ENCODE measurements around the gene DNMBP. TPM values are rescaled to one million over a fixed set of nuclear protein-coding genes. Genes with fewer than 3 reads are reported as not detected.
"Not testable (repeated sequence)": the region's sequence is repeated elsewhere in the genome, so short reads cannot be mapped to it uniquely, and the experiment has no call there.

Gene DNMBP
- total RNA-seq, 1 experiment from 2014 or later: 39.3 TPM

DNA sequence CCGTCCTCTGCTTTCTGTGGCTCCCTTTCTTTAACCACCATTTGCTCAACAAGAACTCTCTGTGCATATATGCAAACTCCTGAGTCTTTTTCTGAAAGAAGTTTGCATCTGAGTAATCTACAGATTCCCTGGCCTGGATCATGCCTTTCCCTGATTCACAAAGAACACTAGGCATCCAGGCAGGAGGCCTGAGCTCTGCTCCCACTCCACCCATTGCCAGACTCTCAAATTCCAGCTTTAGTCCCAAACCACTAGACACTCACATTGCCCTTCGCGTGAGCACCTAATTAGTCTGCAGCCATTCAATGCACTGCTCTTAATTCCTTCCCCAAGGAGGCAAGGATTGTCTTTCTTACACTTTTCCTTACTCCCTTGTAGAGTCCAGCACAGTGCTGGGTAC lies 166.4 kb downstream of the DNMBP start:
- ATAC-seq (no peak), DNase-seq (ENCODE audit: low read depth, low spot score) (no peak)
- POLR2A ChIA-PET: no interaction called here
- Histone ChIP-seq H3K4me3 (ENCODE audit: low read depth in 2 of 2, low read length in 2 of 2) (no peak overlapping the region), H3K27me3 (ENCODE audit: control insufficient read depth, insufficient read depth, low read length) (no peaks in the 10 kb centered on the region), H3K27ac (ENCODE audit: low read length) (peak overlapping the region; percentile 3; the same call in 1 of the 2 replicates), H3K36me3 (ENCODE audit: control insufficient read depth, insufficient read depth, low read length) (no peaks in the 10 kb centered on the region), H3K9me3 (ENCODE audit: control insufficient read depth, insufficient read depth, low read depth, low read length) (no peaks in the 10 kb centered on the region), H3K4me1 (ENCODE audit: control insufficient read depth, insufficient read depth, low read length) (peaks cover 16% of the 10 kb centered on the region)
- CTCF ChIA-PET: no interaction called here
- intact Hi-C loops (cut with micrococcal nuclease; ENCODE audit: unreplicated experiment) (loop anchor here (10.0 kb wide), 1 partner anchor 341 kb away; the partner anchor contains the start of gene ERLIN1), in situ Hi-C loops (cut with HindIII; ENCODE audit: low pct_unique_long_range_greater_than_20kb, low sequenced_read_pairs) (no loop called here)
- TF ChIP-seq, protein P1, sequence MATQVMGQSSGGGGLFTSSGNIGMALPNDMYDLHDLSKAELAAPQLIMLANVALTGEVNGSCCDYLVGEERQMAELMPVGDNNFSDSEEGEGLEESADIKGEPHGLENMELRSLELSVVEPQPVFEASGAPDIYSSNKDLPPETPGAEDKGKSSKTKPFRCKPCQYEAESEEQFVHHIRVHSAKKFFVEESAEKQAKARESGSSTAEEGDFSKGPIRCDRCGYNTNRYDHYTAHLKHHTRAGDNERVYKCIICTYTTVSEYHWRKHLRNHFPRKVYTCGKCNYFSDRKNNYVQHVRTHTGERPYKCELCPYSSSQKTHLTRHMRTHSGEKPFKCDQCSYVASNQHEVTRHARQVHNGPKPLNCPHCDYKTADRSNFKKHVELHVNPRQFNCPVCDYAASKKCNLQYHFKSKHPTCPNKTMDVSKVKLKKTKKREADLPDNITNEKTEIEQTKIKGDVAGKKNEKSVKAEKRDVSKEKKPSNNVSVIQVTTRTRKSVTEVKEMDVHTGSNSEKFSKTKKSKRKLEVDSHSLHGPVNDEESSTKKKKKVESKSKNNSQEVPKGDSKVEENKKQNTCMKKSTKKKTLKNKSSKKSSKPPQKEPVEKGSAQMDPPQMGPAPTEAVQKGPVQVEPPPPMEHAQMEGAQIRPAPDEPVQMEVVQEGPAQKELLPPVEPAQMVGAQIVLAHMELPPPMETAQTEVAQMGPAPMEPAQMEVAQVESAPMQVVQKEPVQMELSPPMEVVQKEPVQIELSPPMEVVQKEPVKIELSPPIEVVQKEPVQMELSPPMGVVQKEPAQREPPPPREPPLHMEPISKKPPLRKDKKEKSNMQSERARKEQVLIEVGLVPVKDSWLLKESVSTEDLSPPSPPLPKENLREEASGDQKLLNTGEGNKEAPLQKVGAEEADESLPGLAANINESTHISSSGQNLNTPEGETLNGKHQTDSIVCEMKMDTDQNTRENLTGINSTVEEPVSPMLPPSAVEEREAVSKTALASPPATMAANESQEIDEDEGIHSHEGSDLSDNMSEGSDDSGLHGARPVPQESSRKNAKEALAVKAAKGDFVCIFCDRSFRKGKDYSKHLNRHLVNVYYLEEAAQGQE (IDR thresholded peaks at IDR 0.05; ENCODE audit: insufficient read depth in 1 of 2, low read depth in 2 of 2, low read length in 1 of 2): no peak
- TF ChIP-seq SIN3A (IDR thresholded peaks at IDR 0.05; ENCODE audit: borderline replicate concordance, insufficient read depth, low read depth, low read length) (no peak), POLR2AphosphoS5 (IDR thresholded peaks at IDR 0.05; ENCODE audit: low read depth, low read length) (no peak), TCF7L2 (IDR thresholded peaks at IDR 0.05; ENCODE audit: low read depth, low read length) (no peak)
- TF ChIP-seq, protein P2, sequence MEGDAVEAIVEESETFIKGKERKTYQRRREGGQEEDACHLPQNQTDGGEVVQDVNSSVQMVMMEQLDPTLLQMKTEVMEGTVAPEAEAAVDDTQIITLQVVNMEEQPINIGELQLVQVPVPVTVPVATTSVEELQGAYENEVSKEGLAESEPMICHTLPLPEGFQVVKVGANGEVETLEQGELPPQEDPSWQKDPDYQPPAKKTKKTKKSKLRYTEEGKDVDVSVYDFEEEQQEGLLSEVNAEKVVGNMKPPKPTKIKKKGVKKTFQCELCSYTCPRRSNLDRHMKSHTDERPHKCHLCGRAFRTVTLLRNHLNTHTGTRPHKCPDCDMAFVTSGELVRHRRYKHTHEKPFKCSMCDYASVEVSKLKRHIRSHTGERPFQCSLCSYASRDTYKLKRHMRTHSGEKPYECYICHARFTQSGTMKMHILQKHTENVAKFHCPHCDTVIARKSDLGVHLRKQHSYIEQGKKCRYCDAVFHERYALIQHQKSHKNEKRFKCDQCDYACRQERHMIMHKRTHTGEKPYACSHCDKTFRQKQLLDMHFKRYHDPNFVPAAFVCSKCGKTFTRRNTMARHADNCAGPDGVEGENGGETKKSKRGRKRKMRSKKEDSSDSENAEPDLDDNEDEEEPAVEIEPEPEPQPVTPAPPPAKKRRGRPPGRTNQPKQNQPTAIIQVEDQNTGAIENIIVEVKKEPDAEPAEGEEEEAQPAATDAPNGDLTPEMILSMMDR (IDR thresholded peaks at IDR 0.05): no peak
- BruUV-seq (replicated peaks): no TSS peak

DNA sequence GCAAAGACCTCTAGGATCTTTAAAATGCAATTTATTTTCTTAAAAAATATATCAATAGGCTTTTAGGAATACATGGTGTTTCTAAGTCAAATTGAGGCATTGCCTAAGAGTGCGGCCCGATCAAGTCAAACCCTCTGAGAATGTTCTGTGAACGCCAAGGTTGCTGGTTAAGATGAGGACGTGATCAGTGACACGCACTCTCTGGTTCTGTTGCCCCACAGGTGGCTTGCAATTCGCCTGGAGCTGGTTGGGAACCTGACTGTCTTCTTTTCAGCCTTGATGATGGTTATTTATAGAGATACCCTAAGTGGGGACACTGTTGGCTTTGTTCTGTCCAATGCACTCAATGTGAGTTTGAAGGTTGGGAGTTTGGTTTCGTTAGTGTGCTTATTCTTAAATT lies 168.0 kb downstream of the DNMBP start:
- TF ChIP-seq, protein P2 (IDR thresholded peaks at IDR 0.05): no peak
- no TSS peak for BruUV-seq (replicated peaks)
- no peaks in the 10 kb centered on the region for H3K27me3 ChIP-seq (ENCODE audit: control insufficient read depth, insufficient read depth, low read length)
- H3K27ac ChIP-seq (ENCODE audit: low read length): peak overlapping the region; percentile 42; the same call in 1 of the 2 replicates
- no peaks in the 10 kb centered on the region for H3K9me3 ChIP-seq (ENCODE audit: control insufficient read depth, insufficient read depth, low read depth, low read length)
- ChIA-PET POLR2A (no interaction called here), CTCF (no interaction called here)
- H3K4me3 ChIP-seq (ENCODE audit: low read depth in 2 of 2, low read length in 2 of 2): no peak overlapping the region
- H3K36me3 ChIP-seq (ENCODE audit: control insufficient read depth, insufficient read depth, low read length): no peaks in the 10 kb centered on the region
- DNase-seq (ENCODE audit: low read depth, low spot score) (no peak), ATAC-seq (no peak)
- in situ Hi-C loops (cut with HindIII; ENCODE audit: low pct_unique_long_range_greater_than_20kb, low sequenced_read_pairs) (no loop called here), intact Hi-C loops (cut with micrococcal nuclease; ENCODE audit: unreplicated experiment) (loop anchor here (10.0 kb wide), 1 partner anchor 343 kb away; the partner anchor contains the start of gene ERLIN1)
- peaks cover 11% of the 10 kb centered on the region for H3K4me1 ChIP-seq (ENCODE audit: control insufficient read depth, insufficient read depth, low read length)

DNA sequence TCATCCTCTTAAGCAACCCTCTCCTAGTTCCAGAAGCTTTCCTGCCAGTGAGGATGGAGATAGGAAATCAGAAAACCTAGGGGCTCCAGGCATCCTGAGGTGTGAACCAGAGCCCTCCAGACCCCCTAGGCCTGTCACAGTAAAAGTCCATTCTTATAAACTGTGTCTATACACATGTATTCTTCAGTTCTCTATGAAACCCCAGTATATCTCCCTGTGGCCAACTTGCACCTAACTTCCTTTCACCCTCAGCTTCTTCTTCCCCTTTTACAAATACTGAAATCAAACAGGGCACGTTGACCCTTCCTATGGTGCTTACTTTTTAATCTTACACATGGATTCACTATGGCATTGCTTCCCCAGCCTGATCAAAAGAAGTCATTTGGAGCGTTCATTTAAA lies 168.9 kb downstream of the DNMBP start:
- H3K36me3 ChIP-seq (ENCODE audit: control insufficient read depth, insufficient read depth, low read length); H3K27me3 ChIP-seq (ENCODE audit: control insufficient read depth, insufficient read depth, low read length); in situ Hi-C loops (cut with HindIII; ENCODE audit: low pct_unique_long_range_greater_than_20kb, low sequenced_read_pairs); H3K4me1 ChIP-seq (ENCODE audit: control insufficient read depth, insufficient read depth, low read length); H3K9me3 ChIP-seq (ENCODE audit: control insufficient read depth, insufficient read depth, low read depth, low read length); ATAC-seq; BruUV-seq (replicated peaks); CTCF ChIA-PET; DNase-seq (ENCODE audit: low read depth, low spot score); H3K4me3 ChIP-seq (ENCODE audit: low read depth in 2 of 2, low read length in 2 of 2); POLR2A ChIA-PET: not testable (repeated sequence)
- intact Hi-C loops (cut with micrococcal nuclease; ENCODE audit: unreplicated experiment): loop anchor here (10.0 kb wide), 1 partner anchor 344 kb away; the partner anchor contains the start of gene ERLIN1
- peak overlapping the region; percentile 27; the same call in 1 of the 2 replicates for H3K27ac ChIP-seq (ENCODE audit: low read length)

All from Panc1 (cell line).